Measurements from ENCODE around the gene FAM9A.

FAM9A gene

GRCh38 chrX:8801041-8801599, at the start of gene FAM9A:
Gene FAM9A, minus strand, starts transcription at chrX:8801383. Its CDS starts 1,212 bp downstream, at chrX:8800171.
- DNase-seq, result no peak

- DNase-seq, result no peak
Observed at GRCh38 chrX:8850478-8850877, 49.3 kb upstream of the FAM9A start.

GRCh38 chrX:8849945-8850344, 48.8 kb upstream of the FAM9A start:
- peak; percentile 0 for DNase-seq

GRCh38 chrX:8849458-8849857, 48.3 kb upstream of the FAM9A start:
- DNase-seq, result no peak

GRCh38 chrX:8848911-8849310, 47.7 kb upstream of the FAM9A start:
- DNase-seq, result no peak

GRCh38 chrX:8848441-8848840, 47.3 kb upstream of the FAM9A start:
- DNase-seq, result no peak

- DNase-seq, result no peak
Observed at GRCh38 chrX:8847360-8847759, 46.2 kb upstream of the FAM9A start.

- DNase-seq, result no peak
Observed at GRCh38 chrX:8846266-8846665, 45.1 kb upstream of the FAM9A start.

- DNase-seq, result no peak
Observed at GRCh38 chrX:8845469-8845868, 44.3 kb upstream of the FAM9A start.

GRCh38 chrX:8845060-8845459, 43.9 kb upstream of the FAM9A start:
- DNase-seq, result no peak

GRCh38 chrX:8844157-8844556, 43.0 kb upstream of the FAM9A start:
- DNase-seq, result no peak

GRCh38 chrX:8841911-8842310, 40.7 kb upstream of the FAM9A start:
- no peak for DNase-seq

- DNase-seq, result no peak
Observed at GRCh38 chrX:8834392-8834791, 33.2 kb upstream of the FAM9A start.

GRCh38 chrX:8832582-8833378, 31.6 kb upstream of the FAM9A start:
- no peak for DNase-seq

GRCh38 chrX:8823698-8824097, 22.5 kb upstream of the FAM9A start:
- no peak for DNase-seq

- no peak for DNase-seq
Observed at GRCh38 chrX:8822002-8822401, 20.8 kb upstream of the FAM9A start.

- no peak for DNase-seq
Observed at GRCh38 chrX:8820910-8821527, 19.8 kb upstream of the FAM9A start.

- DNase-seq, result peak; percentile 58
Observed at GRCh38 chrX:8815460-8816065, 14.4 kb upstream of the FAM9A start.

GRCh38 chrX:8813036-8813435, 11.9 kb upstream of the FAM9A start:
- no peak for DNase-seq

- no peak for DNase-seq
Observed at GRCh38 chrX:8811611-8812010, 10.4 kb upstream of the FAM9A start.

- no peak for DNase-seq
Observed at GRCh38 chrX:8808661-8809060, 7.5 kb upstream of the FAM9A start.

- no peak for DNase-seq
Observed at GRCh38 chrX:8805974-8806373, 4.8 kb upstream of the FAM9A start.

GRCh38 chrX:8805046-8805445, 3.9 kb upstream of the FAM9A start:
- no peak for DNase-seq

- DNase-seq, result no peak
Observed at GRCh38 chrX:8803326-8803725, 2.1 kb upstream of the FAM9A start.

Data from OCI-M1 (cell line).